Thyroid gland (tissue), 4 donors: Measurements from ENCODE around the gene WIPF3.

ENCODE experiments used
- POLR2A ChIP-seq, 2 donors: fragments of 450-650 bp; IDR thresholded peaks; one replicate each; pipeline ENCODE4 v1.6.1; 2017; ENCODE audit warnings: antibody characterized with exemption in 2 of 2, mild to moderate bottlenecking in 2 of 2, moderate library complexity in 1 of 2
- TF ChIP-seq, protein P1 (sequence below), 6 experiments: fragments of 200-600 bp in 3 of 6; fragments of 450-650 bp in 3 of 6; sonication (generic) in 3 of 6; IDR thresholded peaks; one replicate each; pipeline ENCODE4 v1.5.1; 2016 to 2019; ENCODE audit warnings: antibody characterized with exemption in 6 of 6, mild to moderate bottlenecking in 2 of 6, inconsistent platforms in 1 of 6, moderate library complexity in 1 of 6

DNA sequence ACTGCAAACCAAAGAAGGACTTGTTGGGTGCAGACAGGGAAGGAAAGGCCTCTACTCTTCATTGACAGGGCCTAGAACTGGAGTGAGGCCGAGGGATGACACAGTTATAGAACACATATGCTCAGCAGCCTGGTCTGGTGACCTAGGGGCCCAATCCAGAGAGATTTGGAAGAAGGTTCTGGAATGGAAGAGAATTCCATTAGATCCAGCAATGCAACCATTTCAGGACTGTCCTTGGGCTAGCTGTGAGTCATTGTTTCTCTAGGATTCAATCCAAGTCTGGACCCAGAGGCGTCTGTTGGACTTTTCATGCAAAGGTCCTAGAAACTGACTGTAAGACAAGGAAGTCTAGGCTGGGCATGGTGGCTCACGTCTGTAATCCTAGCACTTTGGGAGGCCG lies 59.2 kb downstream of the WIPF3 start:
- TF ChIP-seq, protein P1, sequence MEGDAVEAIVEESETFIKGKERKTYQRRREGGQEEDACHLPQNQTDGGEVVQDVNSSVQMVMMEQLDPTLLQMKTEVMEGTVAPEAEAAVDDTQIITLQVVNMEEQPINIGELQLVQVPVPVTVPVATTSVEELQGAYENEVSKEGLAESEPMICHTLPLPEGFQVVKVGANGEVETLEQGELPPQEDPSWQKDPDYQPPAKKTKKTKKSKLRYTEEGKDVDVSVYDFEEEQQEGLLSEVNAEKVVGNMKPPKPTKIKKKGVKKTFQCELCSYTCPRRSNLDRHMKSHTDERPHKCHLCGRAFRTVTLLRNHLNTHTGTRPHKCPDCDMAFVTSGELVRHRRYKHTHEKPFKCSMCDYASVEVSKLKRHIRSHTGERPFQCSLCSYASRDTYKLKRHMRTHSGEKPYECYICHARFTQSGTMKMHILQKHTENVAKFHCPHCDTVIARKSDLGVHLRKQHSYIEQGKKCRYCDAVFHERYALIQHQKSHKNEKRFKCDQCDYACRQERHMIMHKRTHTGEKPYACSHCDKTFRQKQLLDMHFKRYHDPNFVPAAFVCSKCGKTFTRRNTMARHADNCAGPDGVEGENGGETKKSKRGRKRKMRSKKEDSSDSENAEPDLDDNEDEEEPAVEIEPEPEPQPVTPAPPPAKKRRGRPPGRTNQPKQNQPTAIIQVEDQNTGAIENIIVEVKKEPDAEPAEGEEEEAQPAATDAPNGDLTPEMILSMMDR (IDR thresholded peaks at IDR 0.05), result no peak
- no peak for TF ChIP-seq POLR2A (IDR thresholded peaks at IDR 0.05)
